HG02571 (cell line): ENCODE data around the gene KRT78.
"Not testable (repeated sequence)": the region's sequence is repeated elsewhere in the genome, so short reads cannot be mapped to it uniquely, and the experiment has no call there.

Source experiments
- ATAC-seq: cut with Tn5 transposase; IDR thresholded peaks from one replicate; pipeline ENCODE4 v1.9.1; 2021; ENCODE audit warnings: mild to moderate bottlenecking, moderate library complexity; ENCODE audit not compliant: unreplicated experiment

The KRT78 gene

DNA sequence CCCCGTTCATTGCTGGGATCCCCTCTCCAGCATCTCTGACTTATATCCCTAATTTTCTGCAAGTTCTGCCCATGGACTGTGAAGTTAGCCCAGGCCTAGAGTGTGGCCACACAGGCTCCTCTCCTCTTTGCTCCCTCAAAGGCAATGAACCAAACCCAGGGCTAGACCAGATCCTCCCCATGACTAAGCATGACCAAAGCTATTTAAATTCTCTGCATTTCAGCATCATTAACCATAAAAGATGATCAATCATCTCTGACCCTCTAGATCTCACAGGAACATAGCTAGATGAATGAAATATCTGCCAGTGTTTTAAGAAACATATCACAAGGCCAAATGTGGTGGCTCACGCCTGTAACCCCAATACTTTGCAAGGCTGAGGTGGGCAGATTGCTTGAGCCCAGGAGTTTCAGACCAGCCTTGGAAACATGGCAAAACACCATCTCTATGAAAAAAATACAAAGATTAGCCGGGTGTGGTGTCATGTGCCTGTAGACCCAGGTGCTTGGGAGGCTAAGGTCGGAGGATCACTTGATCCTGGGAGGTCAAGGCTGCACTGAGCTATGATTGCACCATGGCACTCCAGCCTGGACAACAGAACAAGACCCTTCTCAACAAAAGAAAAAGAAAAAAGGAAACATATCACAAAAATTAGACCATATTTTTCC is 50.7 kb downstream of the KRT78 start:
- ATAC-seq: no peak

DNA sequence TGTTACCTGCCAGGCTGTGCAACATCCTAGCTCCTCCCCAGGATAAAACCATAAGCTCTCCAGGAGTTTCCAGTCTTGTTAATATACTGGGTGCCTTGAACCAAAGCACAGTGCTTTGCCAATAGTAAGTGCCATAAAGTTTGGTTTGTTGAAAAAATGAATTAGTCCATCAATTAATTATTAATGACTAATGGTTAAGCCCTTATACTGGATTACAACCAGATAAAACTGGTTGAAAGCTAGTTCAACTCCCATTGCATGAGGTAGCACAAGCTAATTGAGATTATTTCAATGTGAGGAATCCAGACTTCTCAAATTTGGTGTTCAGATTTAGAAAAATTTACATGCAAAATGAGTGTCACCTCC is 51.3 kb downstream of the KRT78 start:
- no peak for ATAC-seq

DNA sequence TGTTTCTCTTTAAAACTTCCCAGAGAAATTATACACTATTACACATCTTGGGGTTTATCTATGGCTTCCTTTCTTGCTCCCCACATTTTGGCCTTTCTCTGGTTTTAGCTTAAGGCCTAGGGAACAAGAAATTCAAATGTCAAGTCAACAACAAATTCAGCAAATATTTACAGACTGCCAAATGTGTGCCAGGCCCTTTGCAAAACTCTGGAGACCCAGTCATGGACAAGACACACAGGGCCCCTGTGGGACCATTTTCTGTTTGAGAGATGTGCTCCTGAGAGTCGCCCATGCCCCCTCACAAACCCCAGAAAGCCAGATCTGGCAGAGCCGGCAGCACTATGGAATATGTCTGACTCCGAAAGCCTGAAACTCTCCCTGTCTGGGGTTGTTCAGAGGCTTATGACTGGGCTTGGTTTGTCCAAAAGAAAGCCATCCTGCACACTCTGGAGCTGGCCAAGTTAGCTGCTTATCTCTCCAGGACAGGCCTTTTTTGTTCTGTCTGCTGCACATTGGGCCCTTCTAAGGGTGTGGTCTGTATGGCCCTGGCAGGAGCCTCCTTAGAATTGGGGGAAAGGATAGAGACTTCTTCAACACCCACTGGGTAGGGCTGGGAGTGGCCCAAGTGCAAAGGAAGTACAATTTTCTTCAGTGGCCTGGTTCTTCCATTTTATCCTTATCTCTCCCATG is 51.8 kb downstream of the KRT78 start:
- ATAC-seq: no peak

DNA sequence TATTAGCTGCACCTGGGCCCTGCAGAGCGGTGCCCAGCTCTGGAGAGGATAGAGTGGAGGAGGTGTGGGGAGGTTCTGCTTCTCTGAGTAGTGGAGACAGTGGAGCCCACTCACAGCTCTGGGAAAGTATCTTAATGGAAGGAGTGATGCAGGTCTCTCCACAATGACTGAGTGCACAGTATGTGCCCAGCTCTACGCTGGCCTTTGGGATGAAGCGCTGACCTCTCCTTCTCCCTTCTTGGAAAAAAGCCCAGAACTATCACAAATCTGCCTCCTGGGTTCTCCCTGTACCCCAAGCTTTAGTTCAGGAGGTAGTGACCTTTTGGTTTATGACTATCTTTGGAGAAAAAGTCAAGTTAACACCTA is 52.4 kb downstream of the KRT78 start:
- no peak for ATAC-seq

DNA sequence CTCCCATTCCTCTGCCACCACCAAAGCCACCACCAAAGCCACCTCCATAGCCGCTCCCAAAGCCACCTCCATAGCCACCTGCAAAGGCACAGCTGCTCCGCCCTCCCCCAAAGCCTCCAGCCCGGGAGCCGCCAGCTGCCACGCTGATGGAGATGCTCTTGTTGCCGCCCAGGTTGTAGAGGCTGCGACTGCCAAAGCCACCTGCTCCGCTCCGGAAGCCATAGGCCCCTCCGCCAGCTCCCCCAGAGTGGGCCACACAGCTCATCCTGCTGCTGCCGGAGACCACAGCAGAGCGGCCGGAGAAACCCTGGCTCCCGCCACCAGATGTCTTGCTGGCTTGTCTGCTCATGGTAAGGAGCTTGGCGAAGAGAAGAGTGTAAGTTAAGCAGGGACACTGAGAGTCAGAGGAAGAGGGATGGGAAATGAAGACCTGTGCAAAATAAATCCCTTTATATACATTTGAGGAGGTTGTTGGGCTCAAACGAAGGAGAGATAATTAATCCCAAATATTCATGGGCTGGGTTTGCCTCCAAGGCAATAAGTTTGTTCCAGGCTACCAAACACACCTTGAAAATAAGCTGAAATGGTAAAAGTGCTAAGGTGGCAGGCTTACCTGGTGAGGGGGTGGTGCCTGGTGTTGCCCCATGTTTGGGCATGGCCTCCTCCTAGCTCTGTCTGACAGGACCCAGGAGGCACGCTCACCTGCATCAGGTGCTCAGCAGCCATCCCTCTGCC is 52.9 kb downstream of the KRT78 start, which contains the start of gene KRT3:
KRT3 (minus strand) TSS at position 424 of the 735 bp plus-strand sequence; CDS start at position 349, 75 bp downstream.
- no peak for ATAC-seq

DNA sequence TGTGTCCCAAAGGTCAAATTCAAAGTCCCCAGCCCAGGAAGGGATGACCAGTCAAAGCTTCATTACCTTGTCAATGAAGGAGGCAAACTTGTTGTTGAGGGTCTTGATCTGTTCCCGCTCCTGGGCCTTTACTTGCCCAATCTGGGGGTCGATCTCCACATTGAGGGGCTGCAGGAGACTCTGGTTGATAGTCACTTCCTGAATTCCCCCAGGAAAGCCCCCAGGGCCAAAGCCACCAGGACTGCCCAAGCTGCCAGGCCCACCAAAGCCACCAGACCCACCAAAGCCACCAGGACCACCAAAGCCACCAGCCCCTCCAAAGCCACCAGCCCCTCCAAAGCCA is 53.5 kb downstream of the KRT78 start:
- not testable (repeated sequence) for ATAC-seq

DNA sequence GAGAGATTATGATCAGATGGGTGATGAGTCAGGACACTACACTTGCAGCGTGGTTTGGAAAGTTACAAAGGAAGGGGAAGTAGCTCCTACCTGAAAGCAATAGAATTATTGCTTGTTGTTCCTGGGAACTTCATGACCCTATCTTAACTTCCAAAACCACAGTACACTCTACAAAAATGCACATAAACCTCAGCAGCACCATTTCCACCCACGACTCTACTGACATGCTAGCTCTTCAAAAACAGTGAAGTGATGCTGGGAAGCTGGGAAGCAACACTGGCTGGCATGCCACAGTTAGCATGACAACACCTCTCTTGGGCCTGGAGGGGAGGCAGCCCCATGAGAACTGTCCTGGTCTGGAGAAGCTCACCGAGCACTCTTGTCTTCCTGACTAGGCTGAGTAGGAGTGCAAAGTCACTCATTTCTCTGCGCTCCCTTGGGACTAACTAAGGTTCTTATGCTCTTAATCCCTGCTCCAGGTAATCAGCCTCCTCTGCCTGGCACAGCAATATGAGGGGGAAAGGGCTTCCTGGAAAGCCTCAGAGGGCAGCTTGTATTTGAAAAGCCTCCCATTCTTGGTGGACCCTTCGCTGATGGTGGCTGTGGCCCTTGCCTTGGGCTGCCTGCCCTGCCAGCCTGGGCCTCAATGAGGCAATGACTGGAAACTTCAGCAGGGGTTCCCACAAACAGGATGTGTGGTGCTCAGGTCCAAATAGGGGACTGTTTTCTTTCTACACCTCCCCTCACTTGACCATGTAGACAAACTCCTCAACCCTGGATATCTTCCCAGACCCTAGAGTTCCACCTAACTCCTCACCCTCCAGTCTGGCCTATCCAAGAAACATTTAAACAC is 54.1 kb downstream of the KRT78 start:
- no peak for ATAC-seq

DNA sequence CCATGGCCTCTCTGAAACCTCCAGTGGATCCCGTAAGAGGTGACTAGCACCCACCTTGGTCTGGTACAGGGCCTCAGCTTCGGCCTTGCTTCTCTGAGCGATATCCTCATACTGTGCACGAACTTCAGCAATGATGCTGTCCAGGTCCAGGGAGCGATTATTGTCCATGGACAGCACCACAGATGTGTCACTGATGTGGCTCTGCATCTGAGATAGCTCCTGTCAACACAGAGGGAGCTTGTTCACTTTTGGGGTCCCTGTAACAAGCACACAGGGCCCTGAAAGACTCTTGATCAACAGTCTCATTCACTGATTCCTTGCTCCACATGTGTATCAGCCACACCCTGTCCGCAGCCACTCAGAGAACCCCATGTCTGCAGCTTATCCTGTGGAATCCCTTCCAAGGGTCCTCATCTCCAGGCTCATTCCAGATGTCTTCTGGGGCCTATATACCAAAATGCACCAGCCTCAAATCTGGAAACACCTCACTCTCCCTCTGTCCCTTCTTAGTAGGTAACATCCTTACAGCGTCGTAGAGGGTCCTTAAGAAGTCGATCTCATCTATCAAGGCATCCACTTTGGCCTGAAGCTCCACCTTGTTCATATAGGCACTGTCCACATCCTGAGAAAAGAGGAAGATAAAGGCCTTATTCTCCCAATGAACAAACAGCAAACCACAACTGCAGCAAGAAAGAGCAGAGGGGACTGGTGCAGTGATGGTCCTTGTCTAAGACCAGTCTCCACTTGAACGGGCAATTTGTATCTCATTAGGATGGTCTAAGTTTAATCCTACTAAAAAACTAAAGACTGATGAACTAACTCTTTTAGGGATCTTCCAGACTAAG is 56.4 kb downstream of the KRT78 start:
- no peak for ATAC-seq

DNA sequence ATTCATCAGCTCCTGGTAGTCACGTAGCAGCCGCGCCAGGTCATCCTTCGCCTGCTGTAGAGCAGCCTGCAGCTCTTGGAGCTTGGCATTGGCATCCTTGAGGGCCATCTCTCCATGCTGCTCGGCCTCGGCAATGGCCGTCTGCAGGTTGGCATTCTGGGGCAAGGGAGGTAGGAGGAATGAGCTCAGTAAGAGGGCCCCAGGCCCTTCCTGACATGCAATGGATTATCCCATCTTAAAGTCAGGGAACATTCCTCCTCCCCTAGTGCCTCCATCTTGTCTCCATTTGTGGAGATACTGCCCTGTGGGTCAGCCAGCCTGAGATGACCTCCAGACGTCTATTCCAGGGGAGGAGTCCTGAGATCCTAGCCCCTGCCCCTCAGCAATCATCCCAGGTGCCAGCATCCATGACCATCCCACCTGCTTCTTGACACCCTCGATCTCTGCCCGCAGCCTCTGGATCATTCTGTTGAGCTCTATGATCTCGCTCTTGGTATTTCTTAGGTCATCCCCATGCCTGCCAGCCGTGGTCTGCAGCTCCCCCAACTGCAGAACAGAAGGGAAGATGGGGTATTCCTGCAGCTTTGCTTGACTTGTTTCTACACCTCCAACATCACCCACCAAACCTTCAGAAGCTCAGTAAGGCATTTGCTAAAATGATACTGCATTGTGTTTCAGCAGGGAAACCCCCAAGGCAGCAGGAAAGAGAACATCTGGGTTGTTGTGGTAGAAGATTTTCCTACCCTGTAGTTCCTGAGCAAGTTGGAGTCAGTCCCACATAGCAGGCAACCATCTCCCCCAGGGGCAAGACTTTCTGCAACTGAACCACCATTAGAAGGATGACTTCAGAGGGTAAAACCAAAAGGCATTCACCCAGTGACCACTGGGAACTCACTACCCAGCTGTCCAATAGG is 57.3 kb downstream of the KRT78 start:
- no peak for ATAC-seq

DNA sequence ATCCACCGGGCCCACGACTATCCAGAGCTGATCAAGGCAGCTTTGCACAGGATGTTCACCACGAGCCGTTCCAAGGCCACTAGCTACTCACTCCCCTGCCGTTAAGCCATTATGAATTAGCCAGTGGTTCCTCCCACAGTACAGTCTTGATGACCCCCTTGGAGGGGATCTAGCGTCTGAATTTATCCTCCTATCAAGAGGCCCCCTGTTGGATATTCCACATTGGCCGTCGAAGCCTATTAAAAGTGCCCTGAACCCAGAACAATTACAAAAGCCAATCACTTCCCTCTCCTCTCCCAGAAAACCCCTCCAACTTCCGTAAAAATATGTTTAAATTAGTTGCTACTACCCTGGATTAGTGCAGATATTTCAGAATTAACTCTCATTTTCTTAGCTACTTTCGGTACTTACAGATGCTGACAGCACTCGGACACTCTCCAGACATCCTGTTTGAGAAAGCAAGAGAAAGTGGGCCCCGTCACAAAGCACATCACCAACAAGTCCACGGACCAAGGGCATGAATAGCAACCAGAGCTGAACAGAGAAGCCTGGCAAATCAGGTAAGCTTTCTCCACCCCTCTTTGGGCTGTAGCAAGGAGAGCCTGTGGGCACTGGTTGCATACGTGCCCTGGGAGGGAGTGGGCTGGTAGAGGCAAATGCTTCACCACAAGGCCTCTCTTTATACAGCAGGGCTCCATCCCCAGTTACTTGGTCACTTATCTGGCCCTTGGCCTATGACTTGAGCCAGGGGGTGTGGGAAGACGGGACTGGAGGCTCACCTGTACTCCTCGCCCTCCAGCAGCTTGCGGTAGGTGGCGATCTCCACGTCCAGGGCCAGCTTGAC is 58.1 kb downstream of the KRT78 start:
- ATAC-seq: no peak

DNA sequence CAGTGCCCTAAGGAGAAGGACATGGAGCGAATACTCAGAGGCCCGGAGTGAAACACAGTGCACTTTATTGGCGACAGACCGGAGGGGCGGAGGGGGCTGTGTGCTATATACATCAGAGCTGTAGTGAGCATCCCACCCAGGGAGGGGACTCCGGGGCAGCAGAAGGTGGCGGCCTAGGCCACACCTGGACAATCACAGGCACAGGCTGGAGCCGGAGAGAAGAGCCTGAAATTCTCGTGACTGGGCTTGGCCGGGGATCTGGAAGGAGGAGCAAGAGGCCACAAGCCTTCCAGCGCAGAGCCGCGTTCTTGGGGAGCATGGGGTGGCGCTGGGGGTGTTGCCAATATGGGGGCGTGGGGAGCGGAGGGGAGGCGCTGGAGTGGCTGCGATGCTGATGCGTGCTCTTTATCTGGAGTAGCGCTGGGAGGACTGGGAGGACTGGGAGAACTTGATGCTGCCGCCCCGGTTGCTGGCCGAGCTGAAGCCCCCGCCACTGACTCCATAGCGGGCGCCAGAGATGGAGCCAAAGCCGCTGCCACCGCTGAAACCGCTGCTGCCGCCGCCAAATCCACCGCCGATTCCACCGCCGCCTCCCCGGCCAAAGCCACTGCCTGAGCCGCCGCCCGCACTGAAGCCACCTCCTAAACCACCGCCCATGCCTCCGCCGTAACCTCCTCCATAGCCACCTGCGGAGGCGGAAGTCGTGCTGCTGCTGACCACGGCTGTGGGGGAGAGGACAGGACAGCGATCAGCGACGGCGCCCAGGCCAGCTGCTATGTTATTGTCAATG is 59.0 kb downstream of the KRT78 start:
- no peak for ATAC-seq

DNA sequence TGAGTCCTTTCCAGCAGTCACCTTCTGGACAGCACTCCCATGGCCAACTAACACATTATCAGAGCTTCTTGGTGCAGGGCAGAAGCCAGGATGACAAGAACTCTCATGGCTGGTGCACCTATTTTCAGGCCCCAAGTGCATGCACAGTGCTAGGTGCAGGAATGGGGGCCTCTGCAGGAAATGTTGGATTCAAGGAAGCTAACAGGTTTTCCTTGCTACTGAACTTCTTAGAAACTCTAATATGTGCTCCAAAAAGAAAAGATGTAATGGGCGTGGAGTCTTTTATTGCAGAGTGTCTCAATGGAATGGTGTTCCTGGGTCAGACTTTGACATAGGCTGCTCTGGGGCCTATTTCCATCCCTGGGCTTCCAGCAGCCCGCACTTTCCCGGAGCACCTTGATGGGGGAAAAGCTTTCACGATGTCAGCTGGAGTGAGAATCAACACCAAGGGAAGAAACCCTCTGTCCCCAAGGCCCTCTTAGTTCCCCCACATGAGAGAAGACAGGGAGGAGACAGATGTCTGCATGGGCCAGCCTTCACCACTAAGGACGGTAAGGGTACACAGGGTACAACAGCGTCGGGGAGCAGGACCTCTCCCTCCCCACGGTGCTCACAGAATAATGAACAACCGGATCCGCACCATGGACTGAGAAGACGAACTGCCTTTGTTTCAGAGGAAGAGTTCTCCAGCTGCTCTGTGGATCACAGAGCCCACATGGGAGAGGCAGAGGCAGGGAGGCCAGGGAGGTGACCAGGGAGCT is 59.7 kb downstream of the KRT78 start:
- no peak for ATAC-seq

DNA sequence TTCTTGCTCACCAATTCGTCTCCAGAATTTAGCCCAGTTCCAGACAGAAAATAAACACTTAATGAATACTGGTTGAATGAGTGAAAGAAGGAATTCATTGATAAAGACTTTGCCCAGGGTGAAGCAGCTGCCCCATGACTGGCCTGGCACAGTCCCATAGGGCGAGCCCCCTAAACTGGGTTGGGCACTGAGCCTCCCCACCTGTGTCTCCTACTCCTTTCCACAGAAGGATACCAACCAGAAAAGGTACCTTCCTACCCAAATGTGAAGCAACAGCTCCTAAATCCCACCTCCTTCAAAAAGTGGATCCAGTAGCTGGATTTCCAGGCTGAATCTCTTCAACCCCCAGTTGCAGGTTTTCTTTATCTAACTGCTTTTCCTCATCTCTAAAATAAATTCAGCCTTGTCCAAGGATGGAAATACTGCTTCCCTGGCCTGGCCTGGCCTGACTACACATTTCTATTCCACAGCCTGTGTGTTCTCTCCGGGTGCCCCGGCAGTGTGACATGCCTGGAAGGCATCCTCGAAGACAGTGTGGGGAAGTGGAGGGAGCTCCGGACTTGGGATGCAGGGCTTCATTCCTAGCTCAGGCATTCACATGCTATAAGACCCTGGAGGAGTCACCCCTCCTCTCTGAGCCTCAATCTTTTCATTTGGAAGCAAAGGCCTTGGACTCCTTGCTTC is 60.5 kb downstream of the KRT78 start:
- ATAC-seq: no peak
